Measurements from ENCODE around the gene NCAM1.
"Not testable (repeated sequence)": the region's sequence is repeated elsewhere in the genome, so short reads cannot be mapped to it uniquely, and the experiment has no call there.

Gene NCAM1

GRCh38 chr11:112961146-112961668 lies at the start of gene NCAM1:
NCAM1 (plus strand) TSS chr11:112961420.
- TF ChIP-seq, protein P1, sequence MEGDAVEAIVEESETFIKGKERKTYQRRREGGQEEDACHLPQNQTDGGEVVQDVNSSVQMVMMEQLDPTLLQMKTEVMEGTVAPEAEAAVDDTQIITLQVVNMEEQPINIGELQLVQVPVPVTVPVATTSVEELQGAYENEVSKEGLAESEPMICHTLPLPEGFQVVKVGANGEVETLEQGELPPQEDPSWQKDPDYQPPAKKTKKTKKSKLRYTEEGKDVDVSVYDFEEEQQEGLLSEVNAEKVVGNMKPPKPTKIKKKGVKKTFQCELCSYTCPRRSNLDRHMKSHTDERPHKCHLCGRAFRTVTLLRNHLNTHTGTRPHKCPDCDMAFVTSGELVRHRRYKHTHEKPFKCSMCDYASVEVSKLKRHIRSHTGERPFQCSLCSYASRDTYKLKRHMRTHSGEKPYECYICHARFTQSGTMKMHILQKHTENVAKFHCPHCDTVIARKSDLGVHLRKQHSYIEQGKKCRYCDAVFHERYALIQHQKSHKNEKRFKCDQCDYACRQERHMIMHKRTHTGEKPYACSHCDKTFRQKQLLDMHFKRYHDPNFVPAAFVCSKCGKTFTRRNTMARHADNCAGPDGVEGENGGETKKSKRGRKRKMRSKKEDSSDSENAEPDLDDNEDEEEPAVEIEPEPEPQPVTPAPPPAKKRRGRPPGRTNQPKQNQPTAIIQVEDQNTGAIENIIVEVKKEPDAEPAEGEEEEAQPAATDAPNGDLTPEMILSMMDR (IDR thresholded peaks at IDR 0.05) = no peak
- Histone ChIP-seq H3K27ac (no peak within 1 kb of the TSS), H3K9me3 (ENCODE audit: control insufficient read depth, low read length) (no peaks in the 10 kb centered on the region), H3K4me2 (ENCODE audit: low read length) (peak within 1 kb of the TSS; percentile 58), H2AFZ (peak within 1 kb of the TSS; percentile 42), H3K9ac (no peak within 1 kb of the TSS), H3K4me1 (no peaks in the 10 kb centered on the region), H3K79me2 (no peaks in the 10 kb centered on the region), H3K27me3 (ENCODE audit: control insufficient read depth, insufficient read depth, low read length) (no peaks in the 10 kb centered on the region), H3K4me3 (ENCODE audit: low read depth, low read length) (peak within 1 kb of the TSS; percentile 12), H3K36me3 (ENCODE audit: control insufficient read depth, insufficient read depth, low read length) (no peaks in the 10 kb centered on the region)

- Histone ChIP-seq H3K4me1 (no peaks in the 10 kb centered on the region), H3K9ac (no peak overlapping the region), H3K9me3 (ENCODE audit: control insufficient read depth, low read length) (no peaks in the 10 kb centered on the region), H3K27me3 (ENCODE audit: control insufficient read depth, insufficient read depth, low read length) (no peaks in the 10 kb centered on the region), H3K79me2 (no peaks in the 10 kb centered on the region), H3K36me3 (ENCODE audit: control insufficient read depth, insufficient read depth, low read length) (no peaks in the 10 kb centered on the region), H3K27ac (no peak overlapping the region), H3K4me3 (ENCODE audit: low read depth, low read length) (no peak overlapping the region), H3K4me2 (ENCODE audit: low read length) (no peak overlapping the region), H2AFZ (no peak overlapping the region)
- TF ChIP-seq, protein P1 (IDR thresholded peaks at IDR 0.05) = no peak
These were observed 38.6 kb upstream of the NCAM1 start for GRCh38 chr11:112922606-112923005.

DNA sequence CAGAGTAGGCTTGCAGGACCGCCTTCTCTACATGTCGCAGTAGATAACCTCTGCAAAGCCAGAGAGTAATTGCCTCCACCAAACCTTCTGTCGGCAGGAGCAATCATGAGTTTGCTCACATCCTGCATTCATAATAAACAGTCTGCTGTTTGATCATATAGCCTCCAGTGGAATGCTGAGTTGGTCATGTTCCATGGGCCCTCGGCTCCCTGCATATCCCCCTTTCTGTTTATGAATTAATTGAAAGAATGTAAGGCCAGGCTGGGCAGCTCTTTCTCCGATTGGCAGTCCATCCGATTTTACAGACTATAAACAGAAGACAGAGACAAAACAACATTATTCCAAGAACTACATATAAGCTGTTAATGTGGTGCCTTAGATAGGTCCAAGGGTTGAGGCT lies 36.4 kb upstream of the NCAM1 start:
- not testable (repeated sequence) for H3K27me3 ChIP-seq (ENCODE audit: control insufficient read depth, insufficient read depth, low read length); H3K27ac ChIP-seq; H3K9ac ChIP-seq; H2AFZ ChIP-seq; H3K36me3 ChIP-seq (ENCODE audit: control insufficient read depth, insufficient read depth, low read length); H3K4me3 ChIP-seq (ENCODE audit: low read depth, low read length); H3K4me1 ChIP-seq; H3K9me3 ChIP-seq (ENCODE audit: control insufficient read depth, low read length); H3K4me2 ChIP-seq (ENCODE audit: low read length); H3K79me2 ChIP-seq

GRCh38 chr11:112925516-112926310 lies 35.5 kb upstream of the NCAM1 start:
- Histone ChIP-seq H3K9ac (no peak overlapping the region), H3K4me3 (ENCODE audit: low read depth, low read length) (no peak overlapping the region), H3K27me3 (ENCODE audit: control insufficient read depth, insufficient read depth, low read length) (no peaks in the 10 kb centered on the region), H2AFZ (no peak overlapping the region), H3K36me3 (ENCODE audit: control insufficient read depth, insufficient read depth, low read length) (no peaks in the 10 kb centered on the region), H3K4me1 (no peaks in the 10 kb centered on the region), H3K4me2 (ENCODE audit: low read length) (no peak overlapping the region), H3K27ac (no peak overlapping the region), H3K79me2 (no peaks in the 10 kb centered on the region), H3K9me3 (ENCODE audit: control insufficient read depth, low read length) (no peaks in the 10 kb centered on the region)
- TF ChIP-seq, protein P1 (IDR thresholded peaks at IDR 0.05) = no peak

DNA sequence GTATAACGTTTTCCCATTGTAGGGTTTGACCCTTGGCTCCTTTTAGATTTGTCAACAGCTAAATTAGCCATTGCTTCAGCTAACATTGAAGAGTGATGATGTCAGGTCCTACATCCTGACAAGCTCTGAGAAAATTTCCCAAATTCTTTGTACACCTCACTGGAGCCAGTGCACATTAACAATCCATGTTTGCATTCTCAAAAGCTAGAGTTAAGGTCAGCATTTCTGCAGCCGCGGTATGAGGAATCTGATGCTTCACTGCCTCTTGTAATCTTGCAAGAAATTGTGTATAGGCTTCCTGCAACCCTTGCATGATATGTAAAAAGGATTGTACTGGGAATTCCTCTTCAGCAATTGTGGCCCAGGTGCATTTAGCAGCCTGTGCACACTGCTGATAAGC lies 33.1 kb upstream of the NCAM1 start:
- Histone ChIP-seq H3K4me3 (ENCODE audit: low read depth, low read length) (no peak overlapping the region), H3K36me3 (ENCODE audit: control insufficient read depth, insufficient read depth, low read length) (no peaks in the 10 kb centered on the region), H3K27ac (no peak overlapping the region), H3K27me3 (ENCODE audit: control insufficient read depth, insufficient read depth, low read length) (no peaks in the 10 kb centered on the region), H3K4me2 (ENCODE audit: low read length) (no peak overlapping the region), H3K9ac (no peak overlapping the region), H3K79me2 (no peaks in the 10 kb centered on the region), H3K4me1 (no peaks in the 10 kb centered on the region), H3K9me3 (ENCODE audit: control insufficient read depth, low read length) (no peaks in the 10 kb centered on the region), H2AFZ (no peak overlapping the region)
- TF ChIP-seq, protein P1 (IDR thresholded peaks at IDR 0.05) = no peak
